ENCODE data around the gene CACNA1C. TPM values are rescaled to one million over a fixed set of nuclear protein-coding genes. Genes with fewer than 3 reads are reported as not detected.

Gene CACNA1C
- total RNA-seq, 2 experiments from 2014 or later = 0.05 to 0.08 TPM

GRCh38 chr12:2555487-2556082 is 502.8 kb downstream of the CACNA1C start:
- Mint-ChIP-seq H3K9me3 (no peaks in the 10 kb centered on the region), H3K4me3 (no peak overlapping the region), H3K27ac (no peak overlapping the region), H3K36me3 (ENCODE audit: low read depth) (no peaks in the 10 kb centered on the region), H3K27me3 (no peaks in the 10 kb centered on the region), H3K4me1 (ENCODE audit: low read depth) (no peaks in the 10 kb centered on the region)
- no peak for ATAC-seq (ENCODE audit: poor library complexity)
- TF ChIP-seq, protein P1, sequence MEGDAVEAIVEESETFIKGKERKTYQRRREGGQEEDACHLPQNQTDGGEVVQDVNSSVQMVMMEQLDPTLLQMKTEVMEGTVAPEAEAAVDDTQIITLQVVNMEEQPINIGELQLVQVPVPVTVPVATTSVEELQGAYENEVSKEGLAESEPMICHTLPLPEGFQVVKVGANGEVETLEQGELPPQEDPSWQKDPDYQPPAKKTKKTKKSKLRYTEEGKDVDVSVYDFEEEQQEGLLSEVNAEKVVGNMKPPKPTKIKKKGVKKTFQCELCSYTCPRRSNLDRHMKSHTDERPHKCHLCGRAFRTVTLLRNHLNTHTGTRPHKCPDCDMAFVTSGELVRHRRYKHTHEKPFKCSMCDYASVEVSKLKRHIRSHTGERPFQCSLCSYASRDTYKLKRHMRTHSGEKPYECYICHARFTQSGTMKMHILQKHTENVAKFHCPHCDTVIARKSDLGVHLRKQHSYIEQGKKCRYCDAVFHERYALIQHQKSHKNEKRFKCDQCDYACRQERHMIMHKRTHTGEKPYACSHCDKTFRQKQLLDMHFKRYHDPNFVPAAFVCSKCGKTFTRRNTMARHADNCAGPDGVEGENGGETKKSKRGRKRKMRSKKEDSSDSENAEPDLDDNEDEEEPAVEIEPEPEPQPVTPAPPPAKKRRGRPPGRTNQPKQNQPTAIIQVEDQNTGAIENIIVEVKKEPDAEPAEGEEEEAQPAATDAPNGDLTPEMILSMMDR (IDR thresholded peaks at IDR 0.05) = no peak
- Histone ChIP-seq H3K36me3 (ENCODE audit: insufficient read depth, low read length) (no peaks in the 10 kb centered on the region), H3K4me3 (ENCODE audit: low read length) (no peak overlapping the region), H3K27me3 (ENCODE audit: control insufficient read depth in 1 of 2, insufficient read depth in 2 of 2, low read length in 2 of 2) (no peaks in the 10 kb centered on the region), H3K27ac (ENCODE audit: low read depth in 1 of 2, low read length in 2 of 2) (no peak overlapping the region), H3K4me1 (ENCODE audit: insufficient read depth, low read length) (no peaks in the 10 kb centered on the region), H3K9me3 (ENCODE audit: control insufficient read depth in 1 of 2, insufficient read depth in 1 of 2, low read length in 2 of 2) (no peaks in the 10 kb centered on the region)
- ChIA-PET CTCF (no interaction called here), POLR2A (no interaction called here)
- no peak for DNase-seq
- intact Hi-C loops (cut with DNase I, micrococcal nuclease) = no loop called here

DNA sequence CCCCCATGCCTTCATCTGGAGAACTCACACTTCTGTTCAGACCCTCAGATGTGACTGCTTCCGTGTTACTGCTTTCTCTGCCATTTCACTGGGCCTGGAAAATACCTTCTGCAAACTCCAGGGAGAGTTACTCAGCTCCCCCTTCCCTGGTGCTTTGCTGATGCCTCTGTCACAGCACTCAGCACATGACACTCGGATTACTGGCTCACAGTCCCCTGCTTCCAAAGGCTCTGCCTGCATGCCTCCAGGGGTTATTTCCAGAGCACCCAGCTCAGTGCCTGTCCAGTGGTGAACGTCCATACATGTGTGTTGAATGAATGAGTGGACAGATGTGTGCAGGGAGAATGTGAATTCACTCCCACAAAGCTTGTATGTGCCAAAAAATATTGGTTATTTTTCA is 504.8 kb downstream of the CACNA1C start:
- ATAC-seq (ENCODE audit: poor library complexity) (no peak), DNase-seq (no peak)
- intact Hi-C loops (cut with DNase I, micrococcal nuclease) = no loop called here
- H3K27me3 ChIP-seq (ENCODE audit: control insufficient read depth in 1 of 2, insufficient read depth in 2 of 2, low read length in 2 of 2) = no peaks in the 10 kb centered on the region
- ChIA-PET CTCF (no interaction called here), POLR2A (no interaction called here)
- no peak overlapping the region for H3K4me3 Mint-ChIP-seq
- no peaks in the 10 kb centered on the region for H3K36me3 ChIP-seq (ENCODE audit: insufficient read depth, low read length)
- H3K27me3 Mint-ChIP-seq = no peaks in the 10 kb centered on the region
- H3K4me3 ChIP-seq (ENCODE audit: low read length) = no peak overlapping the region
- H3K27ac Mint-ChIP-seq = no peak overlapping the region
- TF ChIP-seq, protein P1 (IDR thresholded peaks at IDR 0.05) = no peak
- H3K4me1 Mint-ChIP-seq (ENCODE audit: low read depth) = no peaks in the 10 kb centered on the region
- H3K27ac ChIP-seq (ENCODE audit: low read depth in 1 of 2, low read length in 2 of 2) = no peak overlapping the region
- no peaks in the 10 kb centered on the region for H3K9me3 Mint-ChIP-seq
- no peaks in the 10 kb centered on the region for H3K4me1 ChIP-seq (ENCODE audit: insufficient read depth, low read length)
- no peaks in the 10 kb centered on the region for H3K36me3 Mint-ChIP-seq (ENCODE audit: low read depth)
- H3K9me3 ChIP-seq (ENCODE audit: control insufficient read depth in 1 of 2, insufficient read depth in 1 of 2, low read length in 2 of 2) = no peaks in the 10 kb centered on the region

DNA sequence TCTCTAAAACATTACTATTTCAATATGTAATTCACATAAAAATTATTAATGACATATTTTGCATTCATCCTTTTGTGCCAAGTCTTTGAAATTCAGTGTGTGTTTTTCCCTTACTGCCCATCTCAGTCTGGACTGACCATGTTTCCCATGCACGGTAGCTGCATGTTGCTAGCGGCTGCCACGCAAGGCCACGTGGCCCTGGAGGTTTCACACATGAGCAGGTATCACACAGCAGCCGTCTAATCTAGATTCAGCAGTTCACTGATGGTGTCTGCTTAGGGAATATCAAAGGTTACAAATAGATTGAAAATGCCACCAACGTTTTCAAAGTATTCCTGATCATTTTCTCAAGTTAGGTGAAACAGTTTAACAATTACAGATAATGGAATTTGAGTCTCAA is 507.1 kb downstream of the CACNA1C start:
- no peak overlapping the region for H3K27ac Mint-ChIP-seq
- no peak overlapping the region for H3K27ac ChIP-seq (ENCODE audit: low read depth in 1 of 2, low read length in 2 of 2)
- no peak overlapping the region for H3K4me3 ChIP-seq (ENCODE audit: low read length)
- no peaks in the 10 kb centered on the region for H3K36me3 ChIP-seq (ENCODE audit: insufficient read depth, low read length)
- TF ChIP-seq, protein P1 (IDR thresholded peaks at IDR 0.05) = no peak
- H3K9me3 ChIP-seq (ENCODE audit: control insufficient read depth in 1 of 2, insufficient read depth in 1 of 2, low read length in 2 of 2) = no peaks in the 10 kb centered on the region
- no peaks in the 10 kb centered on the region for H3K27me3 Mint-ChIP-seq
- H3K4me1 ChIP-seq (ENCODE audit: insufficient read depth, low read length) = no peaks in the 10 kb centered on the region
- no peaks in the 10 kb centered on the region for H3K4me1 Mint-ChIP-seq (ENCODE audit: low read depth)
- ChIA-PET POLR2A (no interaction called here), CTCF (no interaction called here)
- intact Hi-C loops (cut with DNase I, micrococcal nuclease) = no loop called here
- DNase-seq (no peak), ATAC-seq (ENCODE audit: poor library complexity) (no peak)
- H3K36me3 Mint-ChIP-seq (ENCODE audit: low read depth) = no peaks in the 10 kb centered on the region
- no peaks in the 10 kb centered on the region for H3K9me3 Mint-ChIP-seq
- no peaks in the 10 kb centered on the region for H3K27me3 ChIP-seq (ENCODE audit: control insufficient read depth in 1 of 2, insufficient read depth in 2 of 2, low read length in 2 of 2)
- no peak overlapping the region for H3K4me3 Mint-ChIP-seq

All from CD4-positive, alpha-beta T cell (primary cell).